Prostate gland (tissue), 2 donors: ENCODE measurements around the gene HMX1.

Experiments used
- CTCF ChIP-seq, 4 experiments: fragments of 200-600 bp in 2 of 4; fragments of 450-650 bp in 2 of 4; sonication (generic) in 2 of 4; IDR thresholded peaks; 1 replicate in 3 of 4; 2 replicates in 1 of 4; pipeline ENCODE4 v1.5.1; 2016 to 2019; ENCODE audit warnings: antibody characterized with exemption in 4 of 4, mild to moderate bottlenecking in 2 of 4, moderate library complexity in 2 of 4
- POLR2A ChIP-seq: fragments of 450-650 bp; IDR thresholded peaks from one replicate; pipeline ENCODE4 v1.6.1; 2016; ENCODE audit warnings: antibody characterized with exemption, mild to moderate bottlenecking
- POLR2AphosphoS5 ChIP-seq: sonication (generic); formaldehyde crosslinking; IDR thresholded peaks from one replicate; pipeline ENCODE4 v1.6.1; 2017; ENCODE audit warnings: antibody characterized with exemption

- TF ChIP-seq CTCF (IDR thresholded peaks at IDR 0.05) = no peak
- TF ChIP-seq POLR2A = no peak
- TF ChIP-seq POLR2AphosphoS5 = no peak
Observed at GRCh38 chr4:8820178-8821102, 51.2 kb downstream of the HMX1 start.
